Right renal pelvis (tissue), 4 donors: ENCODE data around the gene ALPL. TPM values are rescaled to one million over a fixed set of nuclear protein-coding genes. Genes with fewer than 3 reads are reported as not detected.
A peak's percentile ranks its signal among the peaks of the same experiment; 100 is the strongest.
"Not testable (repeated sequence)": the region's sequence is repeated elsewhere in the genome, so short reads cannot be mapped to it uniquely, and the experiment has no call there.

Experiments used
- DNase-seq, 4 donors: peaks; one replicate each; pipeline ENCODE4 v3.0.0-alpha.2; 2013; ENCODE audit warnings: low read depth in 4 of 4, low spot score in 3 of 4, missing footprints in 1 of 4
- polyA plus RNA-seq, 4 donors: library from polyadenylated mRNA; unstranded; fragments of 120-200 nt; gene quantifications; one replicate each; pipeline ENCODE4 v1.2.1, GENCODE V29; 2013; ENCODE audit not compliant: insufficient read length in 4 of 4

Gene ALPL
- polyA plus RNA-seq, result 10 to 100 TPM; 27.9 to 59.4 (median 33.8) TPM

DNA sequence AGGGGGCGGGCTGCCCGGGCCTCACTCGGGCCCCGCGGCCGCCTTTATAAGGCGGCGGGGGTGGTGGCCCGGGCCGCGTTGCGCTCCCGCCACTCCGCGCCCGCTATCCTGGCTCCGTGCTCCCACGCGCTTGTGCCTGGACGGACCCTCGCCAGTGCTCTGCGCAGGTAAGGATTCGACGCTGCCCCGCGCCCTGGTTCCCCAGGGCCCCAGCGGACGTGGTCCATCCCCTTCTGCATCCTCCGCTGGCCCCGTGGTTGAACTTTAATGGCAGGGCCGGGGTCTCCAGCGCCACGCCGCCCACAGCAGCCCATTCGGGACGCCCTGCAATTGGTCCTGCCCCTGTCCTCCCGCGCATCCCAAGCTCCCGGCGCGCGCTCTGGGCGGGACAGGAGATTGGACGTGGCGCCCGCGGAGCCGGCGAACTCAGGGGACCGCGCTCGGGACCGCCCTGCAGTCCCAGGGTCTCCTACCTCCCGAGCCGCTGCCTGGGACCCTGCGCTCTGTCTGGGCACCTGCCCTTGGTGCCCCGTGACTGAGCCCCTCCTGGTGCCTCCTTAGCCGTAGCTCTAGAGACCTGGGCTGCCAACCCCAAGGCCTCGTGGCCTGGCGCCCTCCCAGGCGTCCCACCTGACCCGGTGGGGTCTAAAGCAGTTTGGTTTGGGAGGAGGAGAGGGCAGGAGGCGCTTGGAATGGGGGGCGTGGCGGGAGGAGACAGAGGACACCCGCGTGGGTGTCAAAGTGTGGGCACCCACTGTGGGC lies at the start of gene ALPL:
Gene ALPL (plus strand): TSS at position 73 of the 762 bp plus-strand sequence. CDS start 44,659 bp downstream, outside the sequence.
- no peak for DNase-seq

DNA sequence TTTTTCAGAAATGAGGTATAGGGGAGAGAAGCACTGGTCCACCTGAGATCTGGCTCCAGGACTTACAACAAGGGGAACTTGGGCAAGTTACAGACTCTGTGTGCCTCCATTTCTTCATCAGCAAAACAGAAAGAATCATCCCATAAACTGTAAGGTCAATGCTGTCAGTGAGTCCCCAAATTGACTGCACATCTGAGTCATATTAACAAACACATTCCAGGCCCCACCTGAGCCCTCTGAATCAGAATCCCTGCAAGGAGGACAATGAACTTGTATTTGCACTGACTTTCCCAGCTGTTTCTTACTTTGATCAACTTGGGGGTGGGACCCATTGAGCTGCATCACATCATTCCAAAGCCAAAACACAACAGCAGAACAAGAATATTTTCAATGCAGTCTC lies 44.1 kb upstream of the ALPL start:
- not testable (repeated sequence) for DNase-seq

DNA sequence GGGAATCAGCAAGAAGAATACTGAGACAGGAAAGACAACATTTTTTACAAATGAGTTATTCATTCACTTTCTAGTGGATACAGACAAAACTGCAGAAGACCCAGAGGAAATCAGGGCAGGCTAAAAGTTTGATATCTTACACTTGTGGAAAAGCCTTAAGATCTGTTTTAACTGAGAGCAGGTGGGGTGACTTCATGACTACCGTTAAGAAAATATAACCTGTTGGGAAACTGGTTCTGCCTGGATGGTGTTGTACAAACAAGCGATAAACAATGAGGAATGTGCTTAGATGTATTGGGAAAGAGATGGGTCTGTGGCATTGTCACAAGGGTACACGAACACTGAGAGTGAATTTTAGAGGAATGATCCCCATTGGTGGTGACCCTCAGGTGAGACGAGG lies 41.3 kb upstream of the ALPL start:
- DNase-seq, result not testable (repeated sequence)

DNA sequence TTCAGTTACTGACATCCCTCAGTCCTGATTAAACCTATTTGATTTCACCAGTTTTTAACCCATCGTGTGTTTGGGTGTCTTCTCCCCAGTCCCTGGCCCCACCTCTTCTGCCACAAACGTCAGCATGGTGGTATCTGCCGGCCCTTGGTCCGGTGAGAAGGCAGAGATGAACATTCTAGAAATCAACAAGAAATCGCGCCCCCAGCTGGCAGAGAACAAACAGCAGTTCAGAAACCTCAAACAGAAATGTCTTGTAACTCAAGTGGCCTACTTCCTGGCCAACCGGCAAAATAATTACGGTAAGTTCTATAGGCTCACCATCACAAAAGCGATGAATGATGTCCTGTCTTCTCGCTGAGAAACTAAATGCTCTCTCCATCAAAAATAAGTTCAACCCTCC lies 40.6 kb upstream of the ALPL start:
- DNase-seq, result no peak

DNA sequence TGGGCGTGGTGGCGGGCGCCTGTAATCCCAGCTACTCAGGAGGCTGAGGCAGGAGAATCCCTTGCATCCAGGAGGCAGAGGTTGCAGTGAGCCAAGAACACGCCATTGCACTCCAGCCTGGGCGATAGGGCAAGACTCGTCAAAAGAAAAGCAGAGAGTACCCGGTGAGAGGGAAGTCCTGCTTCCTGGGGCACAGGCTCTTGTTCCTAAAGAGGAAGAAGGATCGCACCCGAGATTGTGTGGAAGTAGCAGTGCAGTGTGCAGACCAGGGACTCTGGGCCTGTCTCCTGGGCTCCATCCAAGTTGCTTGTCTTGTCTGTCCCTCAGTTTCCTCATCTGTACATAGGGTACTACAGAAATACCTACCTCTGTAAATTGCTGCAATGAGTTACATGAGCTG lies 39.6 kb upstream of the ALPL start:
- DNase-seq, result no peak

DNA sequence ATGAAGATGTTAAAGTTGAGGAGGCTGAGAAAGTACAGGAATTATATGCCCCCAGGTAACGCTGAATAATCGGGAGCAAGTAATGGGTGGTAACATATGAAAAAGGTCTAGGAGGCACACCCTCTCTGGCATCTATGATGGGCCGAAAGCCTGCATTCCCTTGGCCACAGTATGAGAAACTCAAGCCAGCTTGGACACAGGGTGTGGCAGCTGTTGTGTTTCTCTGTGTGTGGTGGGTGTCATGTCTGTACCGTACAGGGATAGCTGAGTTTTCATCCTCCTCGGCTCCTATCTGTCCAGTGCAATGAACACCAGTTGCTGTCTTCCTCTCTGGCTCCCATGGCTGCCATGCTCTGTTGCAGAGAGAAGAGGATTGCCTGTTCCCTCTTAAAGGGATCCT lies 36.4 kb upstream of the ALPL start:
- DNase-seq, result no peak

DNA sequence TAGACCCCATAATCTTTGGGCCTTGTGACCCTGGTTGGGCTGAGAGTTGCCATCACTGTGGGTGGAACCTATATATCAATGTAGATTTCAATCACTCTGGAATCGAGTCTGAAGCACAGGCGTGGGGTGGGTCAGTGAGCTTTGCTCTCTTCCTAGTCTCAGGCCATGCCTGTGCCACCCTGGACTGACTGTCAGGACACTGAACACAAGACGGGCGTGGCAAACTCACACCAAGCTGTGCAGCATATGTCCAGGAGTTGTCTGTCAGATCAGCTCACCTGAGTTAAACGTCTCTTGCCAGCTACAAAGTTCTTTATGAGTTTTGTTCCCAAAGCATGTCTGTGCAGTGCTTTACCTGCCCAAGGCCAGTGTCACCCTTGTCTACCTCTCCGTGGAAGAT lies 30.9 kb upstream of the ALPL start:
- DNase-seq, result no peak

DNA sequence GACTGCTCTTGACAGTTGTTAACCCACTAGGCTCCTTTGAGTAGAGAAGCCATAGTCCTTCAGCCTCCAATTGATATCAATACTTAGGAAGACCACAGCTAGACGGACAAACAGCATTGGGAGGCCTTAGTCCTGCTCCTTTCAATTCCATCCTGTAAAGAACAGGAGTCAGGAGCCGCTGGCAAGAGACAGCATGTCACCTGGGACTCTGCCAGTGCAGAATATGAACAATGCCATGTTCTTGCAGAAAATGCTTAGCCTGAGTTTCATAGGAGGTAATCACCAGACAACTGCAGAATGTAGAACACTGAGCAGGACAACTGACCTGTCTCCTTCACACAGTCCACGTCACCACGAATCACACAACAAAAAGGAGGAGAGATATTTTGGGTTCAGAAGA lies 25.3 kb upstream of the ALPL start:
- DNase-seq, result not testable (repeated sequence)

DNA sequence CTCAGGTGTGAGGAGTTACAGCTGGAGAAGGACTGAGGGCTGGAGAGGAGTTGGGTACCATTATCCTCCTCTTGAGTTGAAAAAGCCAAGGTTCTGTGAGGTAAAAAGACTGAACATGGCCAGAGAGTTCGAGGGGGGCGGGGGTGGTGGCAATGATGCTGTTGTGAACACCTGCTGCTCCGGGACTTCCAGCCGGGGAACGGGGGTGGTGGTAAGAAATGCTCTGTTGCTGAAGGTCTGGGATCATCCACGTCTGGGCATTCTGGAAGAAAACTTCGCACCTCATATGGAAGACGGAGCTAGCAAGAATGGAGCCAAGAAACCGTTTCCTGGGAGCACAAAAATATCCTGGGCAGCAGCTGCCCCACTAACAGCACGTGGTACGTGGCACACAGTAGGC lies 20.1 kb upstream of the ALPL start:
- DNase-seq, result no peak

DNA sequence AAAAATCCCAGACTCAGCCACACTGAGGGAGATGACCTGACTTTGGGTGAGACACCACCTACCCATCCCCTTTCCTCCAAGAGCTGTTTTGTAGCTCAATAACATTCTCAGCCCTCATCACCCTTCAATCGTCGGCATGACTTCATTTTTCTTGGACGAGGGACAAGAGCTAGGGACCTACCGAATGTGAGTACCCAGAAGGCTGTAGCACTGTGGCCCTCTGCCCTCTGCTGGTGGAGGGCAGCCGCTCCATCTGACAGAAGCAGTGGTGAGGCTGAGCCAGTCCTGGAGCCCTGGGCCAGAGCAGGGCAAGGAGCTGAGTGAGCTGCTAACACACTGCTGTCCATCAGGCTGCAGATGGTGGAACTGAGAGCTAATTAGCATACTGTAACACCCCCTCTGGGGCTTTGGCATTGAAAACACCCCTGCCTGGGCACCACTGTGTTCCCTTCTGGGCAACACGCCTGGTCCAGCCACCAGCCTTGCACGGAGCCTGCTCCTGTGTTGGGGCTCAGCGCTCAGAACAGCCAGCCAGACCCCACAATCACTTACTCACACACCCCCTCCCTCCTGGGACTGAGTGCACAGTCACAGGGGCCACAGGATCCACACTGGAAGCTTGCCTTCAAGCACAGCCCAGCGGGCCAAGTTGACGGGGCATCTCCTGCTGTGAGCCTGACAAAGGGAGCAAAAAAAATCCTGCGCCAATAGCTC lies 18.3 kb upstream of the ALPL start:
- DNase-seq, result no peak

DNA sequence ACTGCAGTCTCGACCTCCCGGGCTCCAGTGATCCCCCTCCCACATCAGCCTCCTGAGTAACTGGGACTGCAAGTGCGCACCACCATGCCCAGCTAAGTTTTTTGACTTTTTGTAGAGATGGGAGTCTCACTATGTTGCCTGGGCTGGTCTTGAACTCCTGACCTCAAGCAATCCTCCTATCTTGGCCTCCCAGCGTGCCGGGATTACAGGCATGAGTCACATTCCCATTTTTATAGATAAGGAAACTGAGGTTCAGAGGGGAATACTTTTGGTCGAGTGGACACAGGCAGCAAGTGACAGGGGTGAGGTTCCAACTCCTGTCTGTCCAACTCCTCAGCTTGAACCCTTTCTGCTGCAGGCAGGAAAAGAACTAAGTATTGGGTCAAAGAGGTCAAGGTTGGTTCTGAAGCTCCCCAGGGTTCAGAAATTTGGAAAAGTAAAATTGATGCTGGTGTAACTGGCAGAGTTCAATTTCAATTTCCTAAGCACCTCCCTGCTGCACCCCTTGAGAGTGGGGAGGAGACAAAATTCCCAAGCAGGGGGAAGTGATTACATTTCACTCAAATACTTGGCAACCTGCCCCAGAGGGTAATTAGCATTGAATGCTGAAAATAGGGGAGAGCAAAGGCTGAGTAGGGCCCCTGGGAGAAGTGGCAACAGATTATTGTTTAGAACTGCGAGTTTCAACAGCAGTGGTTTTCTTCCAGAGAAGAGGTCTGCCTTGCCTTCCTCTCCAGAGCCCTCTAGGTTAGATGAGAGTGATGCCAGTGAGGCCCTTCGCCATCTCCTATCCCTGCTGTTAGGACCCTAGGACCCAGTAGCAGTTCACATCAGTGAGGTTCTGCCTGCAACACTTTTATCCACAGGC lies 17.5 kb upstream of the ALPL start:
- peak in 2 of 4 donors; percentile 43 to 44 for DNase-seq

DNA sequence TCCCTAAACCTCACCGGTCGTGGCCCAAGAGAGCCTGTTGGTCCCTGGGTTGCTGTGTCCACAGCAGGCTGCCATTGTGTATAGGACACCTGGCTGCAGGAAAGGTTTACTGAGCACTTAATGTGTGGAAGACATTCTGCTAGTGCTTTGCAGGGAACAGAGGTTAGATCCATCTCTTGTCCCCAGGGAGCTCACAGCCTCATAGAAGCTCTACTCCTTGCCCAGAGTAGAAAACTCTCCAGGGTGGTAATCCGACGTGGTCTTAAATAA lies 16.9 kb upstream of the ALPL start:
- no peak for DNase-seq

DNA sequence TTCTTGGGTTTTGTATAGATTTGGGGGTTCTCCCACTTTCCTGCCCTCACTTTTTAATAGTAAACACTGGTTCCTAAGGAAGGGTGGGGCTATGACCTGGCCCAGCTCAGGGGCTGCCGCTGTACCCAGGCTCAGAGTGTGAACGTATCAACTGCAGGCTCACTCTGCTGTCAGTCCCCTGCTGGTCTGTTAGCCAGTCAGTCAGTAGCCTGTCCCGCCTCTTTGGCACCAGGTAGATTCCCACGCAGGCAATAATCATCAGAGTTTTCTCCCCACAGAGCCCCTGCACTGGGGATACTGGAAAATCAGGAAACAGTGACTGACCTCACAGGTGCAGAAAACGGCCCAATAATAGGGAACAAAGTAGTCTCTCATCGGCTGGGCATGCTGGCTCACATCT lies 15.0 kb upstream of the ALPL start:
- no peak for DNase-seq

DNA sequence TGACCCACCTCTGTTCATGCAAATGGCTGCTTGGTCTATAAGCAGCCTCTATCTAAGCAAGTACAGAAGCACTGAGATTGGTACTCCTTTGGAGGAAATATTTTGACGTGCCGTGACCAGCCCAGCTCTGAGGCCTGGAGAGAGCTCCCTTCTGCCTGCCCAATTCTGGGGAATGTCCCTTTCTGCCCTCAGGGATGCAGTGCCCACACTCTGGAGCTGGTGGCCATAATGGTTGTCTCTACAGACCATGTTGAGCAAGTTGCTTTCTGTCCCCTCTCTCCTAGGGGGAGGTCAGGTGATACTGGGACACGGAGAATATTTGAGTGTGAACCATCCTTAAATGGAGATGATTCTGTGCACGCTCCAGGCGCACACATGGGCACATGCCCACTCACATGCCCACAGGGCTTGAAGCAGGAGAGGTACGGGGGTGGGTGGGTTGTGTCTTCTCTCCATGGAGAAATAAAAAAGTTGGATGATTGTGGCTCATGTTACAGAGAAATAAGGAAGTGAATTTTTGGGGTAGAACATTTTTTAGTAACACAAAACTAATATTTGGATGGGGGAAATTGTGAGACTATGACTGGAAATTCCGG lies 13.9 kb upstream of the ALPL start:
- no peak for DNase-seq

DNA sequence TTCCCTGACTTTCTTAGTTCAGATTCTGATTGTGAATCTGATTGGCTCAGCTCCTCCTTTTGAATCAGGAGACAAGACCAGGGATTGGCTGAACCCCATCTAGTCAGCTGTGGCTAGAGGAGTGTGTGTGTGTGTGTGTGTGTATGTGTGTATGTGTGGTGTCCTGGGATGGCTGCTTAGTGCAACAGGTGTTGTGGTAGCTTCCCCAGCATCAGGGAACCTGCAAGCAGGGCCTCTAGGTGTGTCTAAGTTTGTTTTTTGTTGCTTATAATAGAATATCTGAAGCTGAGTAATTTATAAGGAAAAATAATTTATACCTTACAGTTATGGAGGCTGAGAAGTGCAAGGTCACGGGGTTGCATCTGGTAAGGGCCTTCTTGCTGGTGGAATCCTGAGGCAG lies 13.2 kb upstream of the ALPL start:
- no peak for DNase-seq

DNA sequence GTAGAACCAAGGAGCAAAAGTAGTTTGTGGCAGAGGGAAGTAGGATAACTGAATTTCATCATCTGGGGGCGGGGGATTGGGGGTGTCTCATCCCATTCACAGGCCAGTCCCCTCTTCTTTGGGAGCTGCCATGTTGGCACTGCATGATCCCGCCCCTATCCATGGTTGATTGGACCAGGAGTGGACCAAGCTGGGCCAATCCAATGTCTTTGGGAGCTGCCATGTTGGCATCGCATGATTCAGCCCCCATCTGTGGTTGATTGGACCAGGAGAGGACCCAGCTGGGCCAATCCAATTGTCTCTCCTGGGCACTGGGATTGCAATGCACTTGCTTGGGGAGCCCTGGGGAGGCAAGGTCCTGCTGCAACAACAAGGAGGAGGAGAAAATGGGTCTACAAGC lies 12.3 kb upstream of the ALPL start:
- DNase-seq, result no peak

DNA sequence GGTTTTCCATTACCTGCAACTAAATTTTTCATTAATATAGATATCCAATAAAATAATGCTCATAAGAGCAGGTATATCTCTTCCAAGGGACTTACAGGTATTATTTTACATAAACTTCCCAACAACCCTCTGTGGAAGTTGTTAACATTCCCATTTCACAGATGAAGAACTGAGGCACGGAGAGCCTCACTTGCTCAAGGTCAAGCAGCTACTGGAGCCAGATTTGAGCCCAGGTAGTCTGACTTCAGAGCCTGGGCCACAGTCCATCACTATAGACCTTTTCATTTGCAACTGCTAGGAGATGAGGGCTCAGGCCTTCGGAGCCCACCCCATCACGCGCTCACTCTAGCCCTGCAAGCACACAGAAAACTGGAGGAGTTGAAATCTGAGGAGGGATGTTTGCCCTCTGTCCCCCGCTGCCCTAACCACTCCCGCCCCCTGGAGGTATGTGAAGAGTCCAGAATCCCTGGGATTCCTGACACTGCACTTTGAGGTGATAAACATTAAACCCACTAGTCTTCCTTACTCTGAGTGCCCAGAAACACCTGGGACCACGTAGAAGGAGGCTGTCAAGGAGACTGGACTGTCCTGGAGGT lies 11.7 kb upstream of the ALPL start:
- peak in 2 of 4 donors; percentile 51 to 58 for DNase-seq

DNA sequence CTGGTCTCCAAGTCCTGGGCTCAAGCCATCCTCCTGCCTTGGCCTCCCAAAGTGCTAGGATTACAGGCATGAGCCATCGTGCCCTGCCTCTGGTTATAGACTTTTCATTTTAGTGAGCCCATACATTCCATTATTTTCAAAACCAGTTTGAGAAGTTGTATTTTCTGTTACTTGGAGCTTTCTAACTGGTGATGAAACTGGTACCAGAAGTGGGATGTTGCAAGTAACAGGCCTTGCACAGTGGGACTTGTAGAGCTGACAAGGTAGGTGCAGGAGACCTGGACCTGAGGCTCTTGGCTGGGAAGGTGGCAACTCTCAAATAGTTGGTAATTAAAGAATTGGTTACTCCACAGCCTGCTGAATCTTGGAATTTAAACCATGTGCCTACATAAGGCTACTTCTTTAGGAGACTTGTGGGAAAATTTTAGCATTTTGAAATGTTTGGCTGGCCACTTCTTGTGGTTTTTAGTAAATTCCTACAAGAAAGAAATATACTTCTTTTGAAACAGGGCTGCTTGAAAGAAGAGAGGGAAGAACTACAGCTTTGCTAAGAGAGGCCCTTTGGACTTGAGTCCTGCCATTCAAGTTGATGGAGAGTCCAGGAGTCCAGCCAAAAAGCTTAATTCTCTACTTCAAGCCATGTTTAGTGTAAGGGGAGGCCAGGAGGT lies 9.8 kb upstream of the ALPL start:
- no peak for DNase-seq

DNA sequence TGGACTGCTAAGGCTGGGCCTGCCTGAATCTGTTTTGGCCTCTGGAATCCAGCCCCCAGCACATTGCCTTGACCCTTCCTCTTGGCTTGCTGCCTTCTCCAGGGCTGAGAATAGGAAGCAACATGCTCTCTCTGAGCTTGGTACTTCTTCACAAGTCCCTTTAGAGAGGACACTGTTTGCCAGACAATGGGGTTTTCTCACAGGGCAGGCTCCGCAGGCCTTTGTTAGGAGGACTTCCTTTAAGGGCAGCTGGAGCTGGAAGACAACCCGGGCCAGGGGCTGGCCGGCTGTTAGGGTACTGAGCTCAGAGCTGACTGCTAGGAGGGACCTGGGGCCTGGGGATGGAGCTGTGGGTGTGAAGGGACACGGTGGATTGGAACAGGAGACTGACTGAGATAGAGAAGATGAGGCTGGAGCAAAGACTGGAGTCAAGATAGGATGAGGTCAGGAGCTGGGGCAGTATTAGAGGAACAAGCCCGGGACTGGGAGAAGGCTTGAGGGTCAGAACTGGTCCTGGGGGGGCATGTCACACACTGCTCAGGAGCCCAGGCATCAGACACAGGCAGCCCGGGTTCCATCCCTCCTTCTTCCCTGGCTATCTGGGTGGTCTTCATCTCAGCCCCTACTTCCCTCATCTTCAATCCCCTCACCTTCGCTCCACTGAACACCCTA lies 5.4 kb upstream of the ALPL start:
- DNase-seq, result no peak

DNA sequence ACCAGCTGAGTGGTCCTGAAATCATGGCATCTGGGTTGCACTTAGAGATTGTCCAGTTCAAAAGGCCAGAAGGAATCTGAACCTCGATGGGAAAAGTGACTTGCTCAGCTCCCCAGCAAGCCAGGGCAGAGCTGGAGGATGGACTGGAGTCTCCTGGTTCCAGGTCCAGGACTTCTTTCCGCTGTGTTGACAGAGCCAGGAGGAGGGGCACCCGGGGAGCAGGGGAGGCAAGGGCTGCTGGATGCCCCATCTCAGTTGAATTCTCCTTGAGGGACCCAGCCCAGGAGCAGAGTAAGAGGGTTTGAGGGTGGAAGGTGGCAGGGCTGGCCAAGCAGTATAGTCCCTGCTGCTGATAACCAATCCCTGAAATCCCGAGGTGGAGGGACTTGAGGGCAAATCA lies 2.4 kb upstream of the ALPL start:
- no peak for DNase-seq
